IPS-20b (cell line): ENCODE measurements around the gene ACTC1.
"Not testable (repeated sequence)": the region's sequence is repeated elsewhere in the genome, so short reads cannot be mapped to it uniquely, and the experiment has no call there.

ENCODE experiments used
- H3K27ac ChIP-seq: one replicate; pipeline ENCODE4 v1.5.1; 2013; ENCODE audit warnings: low read length
- H3K27me3 ChIP-seq: 2 replicates; pipeline ENCODE4 v1.6.1; 2013; ENCODE audit warnings: mild to moderate bottlenecking, low read length, inconsistent platforms; ENCODE audit not compliant: insufficient read depth
- H3K36me3 ChIP-seq: 2 replicates; pipeline ENCODE4 v1.6.1; 2013; ENCODE audit warnings: low read depth, mild to moderate bottlenecking, inconsistent platforms, low read length, moderate library complexity; ENCODE audit not compliant: insufficient read depth
- H3K4me1 ChIP-seq: 2 replicates; pipeline ENCODE4 v1.6.1; 2013; ENCODE audit warnings: mild to moderate bottlenecking, control low read depth, inconsistent platforms, low read length, moderate library complexity; ENCODE audit not compliant: insufficient read depth
- H3K4me3 ChIP-seq: 2 replicates; pipeline ENCODE4 v1.5.1; 2013; ENCODE audit warnings: mild to moderate bottlenecking, low read length, inconsistent platforms
- H3K9ac ChIP-seq: 2 replicates; pipeline ENCODE4 v1.6.1; 2013; ENCODE audit warnings: low read depth, mild to moderate bottlenecking, inconsistent platforms, low read length, moderate library complexity
- H3K9me3 ChIP-seq: 2 replicates; pipeline ENCODE4 v1.6.1; 2013; ENCODE audit warnings: mild to moderate bottlenecking, low read depth, low read length, inconsistent platforms; ENCODE audit not compliant: insufficient read depth

The ACTC1 gene

GRCh38 chr15:34812369-34812768 is 17.0 kb upstream of the ACTC1 start:
- no peak overlapping the region for H3K4me3 ChIP-seq
- no peaks in the 10 kb centered on the region for H3K36me3 ChIP-seq
- H3K27me3 ChIP-seq, result no peaks in the 10 kb centered on the region
- H3K27ac ChIP-seq, result no peak overlapping the region
- no peak overlapping the region for H3K9ac ChIP-seq
- H3K9me3 ChIP-seq, result no peaks in the 10 kb centered on the region
- H3K4me1 ChIP-seq, result no peaks in the 10 kb centered on the region

DNA sequence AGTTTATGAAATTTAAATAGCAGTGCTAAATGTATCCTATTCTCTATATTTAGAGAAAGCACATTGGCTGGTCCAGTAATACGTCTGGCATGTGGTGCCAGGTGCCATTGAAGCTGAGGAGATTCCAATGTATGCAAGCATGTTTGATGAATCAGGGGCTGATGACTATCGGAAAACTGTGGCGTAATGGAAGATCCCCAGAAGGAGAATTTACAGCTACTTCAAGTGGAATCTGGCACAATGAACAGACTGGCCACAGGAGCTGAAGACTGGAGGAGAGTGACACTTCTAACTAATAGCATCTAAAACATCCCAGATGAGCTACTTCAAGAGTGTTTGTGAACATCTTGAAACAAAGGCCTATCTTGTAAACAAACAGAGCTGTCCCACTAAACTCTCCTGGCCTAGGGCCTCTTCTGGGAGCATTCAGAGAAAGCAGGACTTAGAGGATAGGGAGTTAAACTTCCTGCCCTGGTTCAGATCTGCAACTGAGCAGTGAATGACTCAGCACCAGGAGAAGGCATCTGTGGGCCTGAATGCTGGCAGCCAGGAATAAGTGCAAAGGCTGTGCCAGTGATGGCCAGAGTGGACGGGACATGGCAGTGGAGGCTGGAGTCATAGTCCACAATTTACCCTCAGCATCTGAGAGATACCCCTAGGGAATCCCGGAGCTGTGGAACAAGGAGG is 15.2 kb upstream of the ACTC1 start:
- no peak overlapping the region for H3K27ac ChIP-seq
- no peak overlapping the region for H3K9ac ChIP-seq
- H3K4me3 ChIP-seq, result no peak overlapping the region
- H3K9me3 ChIP-seq, result no peaks in the 10 kb centered on the region
- no peaks in the 10 kb centered on the region for H3K4me1 ChIP-seq
- no peaks in the 10 kb centered on the region for H3K36me3 ChIP-seq
- H3K27me3 ChIP-seq, result no peaks in the 10 kb centered on the region

- H3K9ac ChIP-seq, result no peak overlapping the region
- H3K27ac ChIP-seq, result no peak overlapping the region
These were observed 13.8 kb upstream of the ACTC1 start for GRCh38 chr15:34809186-34809585.

GRCh38 chr15:34808016-34808415 is 12.7 kb upstream of the ACTC1 start:
- H3K9me3 ChIP-seq, result no peaks in the 10 kb centered on the region
- no peaks in the 10 kb centered on the region for H3K27me3 ChIP-seq
- H3K27ac ChIP-seq, result no peak overlapping the region
- H3K36me3 ChIP-seq, result no peaks in the 10 kb centered on the region
- peaks cover under 1% of the 10 kb centered on the region; the same call in 1 of the 2 replicates for H3K4me1 ChIP-seq
- no peak overlapping the region for H3K9ac ChIP-seq
- H3K4me3 ChIP-seq, result no peak overlapping the region

More at GRCh38 chr15:34809186-34809585, 13.8 kb upstream of the ACTC1 start:
- H3K4me3 ChIP-seq, result no peak overlapping the region
- no peaks in the 10 kb centered on the region for H3K9me3 ChIP-seq
- no peaks in the 10 kb centered on the region for H3K36me3 ChIP-seq
- no peaks in the 10 kb centered on the region for H3K27me3 ChIP-seq
- no peaks in the 10 kb centered on the region for H3K4me1 ChIP-seq

DNA sequence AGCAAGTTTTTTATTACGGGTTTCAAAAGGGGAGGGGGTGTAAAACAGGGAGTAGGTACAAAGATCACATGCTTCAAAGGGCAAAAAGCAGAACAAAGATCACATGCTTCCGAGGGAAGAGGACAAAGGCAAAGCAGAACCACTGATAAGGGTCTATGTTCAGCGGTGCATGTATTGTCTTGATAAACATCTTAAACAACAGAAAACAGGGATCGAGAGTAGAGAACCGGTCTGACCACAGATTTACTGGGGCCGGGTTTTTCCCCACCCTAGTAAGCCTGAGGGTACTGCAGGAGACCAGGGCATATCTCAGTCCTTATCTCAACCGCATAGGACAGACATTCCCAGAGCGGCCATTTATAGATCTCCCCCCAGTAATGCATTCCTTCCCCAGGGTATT is 11.9 kb upstream of the ACTC1 start:
- H3K27me3 ChIP-seq, H3K36me3 ChIP-seq, H3K9ac ChIP-seq, H3K4me3 ChIP-seq, H3K4me1 ChIP-seq, H3K27ac ChIP-seq, H3K9me3 ChIP-seq: not testable (repeated sequence)

- H3K27ac ChIP-seq, result no peak overlapping the region
- H3K9me3 ChIP-seq, result no peaks in the 10 kb centered on the region
- peaks cover 7% of the 10 kb centered on the region for H3K4me1 ChIP-seq
- H3K4me3 ChIP-seq, result no peak overlapping the region
- H3K27me3 ChIP-seq, result no peaks in the 10 kb centered on the region
- H3K36me3 ChIP-seq, result no peaks in the 10 kb centered on the region
- H3K9ac ChIP-seq, result no peak overlapping the region
These were observed 9.4 kb upstream of the ACTC1 start for GRCh38 chr15:34804776-34805175.

GRCh38 chr15:34804113-34804512 is 8.8 kb upstream of the ACTC1 start:
- Histone ChIP-seq H3K27ac (no peak overlapping the region), H3K4me1 (peaks cover 14% of the 10 kb centered on the region), H3K9ac (no peak overlapping the region), H3K36me3 (no peaks in the 10 kb centered on the region), H3K27me3 (no peaks in the 10 kb centered on the region), H3K9me3 (no peaks in the 10 kb centered on the region), H3K4me3 (no peak overlapping the region)

DNA sequence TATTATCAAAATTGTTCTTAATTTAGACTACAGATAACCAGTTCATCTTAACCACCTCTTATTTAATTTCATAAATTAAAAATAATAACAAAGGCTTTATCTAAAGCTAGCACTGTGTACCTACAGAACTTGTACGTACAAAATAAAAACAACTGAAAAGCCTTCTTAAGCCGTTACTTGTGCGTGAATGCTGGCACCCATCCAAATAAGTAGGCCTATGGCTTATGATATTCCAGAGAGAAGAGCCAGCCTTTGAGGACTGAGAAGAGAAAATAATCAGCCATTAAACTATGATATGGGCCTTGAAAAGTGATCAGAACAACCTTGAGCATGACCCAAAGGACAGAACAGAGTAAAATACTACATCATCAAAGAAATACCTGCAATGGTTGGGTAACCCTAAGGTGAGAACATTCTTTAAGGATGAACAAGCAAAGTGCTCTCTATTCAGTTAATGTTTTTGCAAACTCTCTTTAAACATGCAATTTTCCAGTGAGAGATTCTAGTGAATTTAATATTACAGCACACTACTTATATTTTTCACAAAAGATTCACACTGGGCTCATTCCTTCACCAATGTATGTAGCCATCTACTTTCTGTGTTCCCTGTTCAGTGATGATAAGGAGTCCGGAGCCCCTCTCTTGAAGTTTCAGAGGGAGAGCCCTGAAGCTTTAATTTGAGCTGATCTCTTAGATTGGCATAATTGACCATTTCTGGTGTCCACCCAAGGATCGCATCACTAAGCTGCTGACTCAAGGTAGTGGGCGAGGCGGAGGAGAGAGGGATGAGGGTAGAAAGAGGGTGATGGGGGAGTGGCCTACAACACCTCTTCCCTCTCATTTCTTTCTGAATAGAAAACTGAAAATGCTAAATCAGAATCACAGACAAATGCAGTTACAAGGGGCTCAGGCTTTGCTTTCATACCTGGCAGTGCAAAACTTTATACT is 7.7 kb upstream of the ACTC1 start:
- H3K27ac ChIP-seq, result no peak overlapping the region
- no peaks in the 10 kb centered on the region for H3K27me3 ChIP-seq
- no peak overlapping the region for H3K9ac ChIP-seq
- H3K9me3 ChIP-seq, result no peaks in the 10 kb centered on the region
- no peak overlapping the region for H3K4me3 ChIP-seq
- H3K4me1 ChIP-seq, result peaks cover 17% of the 10 kb centered on the region
- H3K36me3 ChIP-seq, result no peaks in the 10 kb centered on the region

DNA sequence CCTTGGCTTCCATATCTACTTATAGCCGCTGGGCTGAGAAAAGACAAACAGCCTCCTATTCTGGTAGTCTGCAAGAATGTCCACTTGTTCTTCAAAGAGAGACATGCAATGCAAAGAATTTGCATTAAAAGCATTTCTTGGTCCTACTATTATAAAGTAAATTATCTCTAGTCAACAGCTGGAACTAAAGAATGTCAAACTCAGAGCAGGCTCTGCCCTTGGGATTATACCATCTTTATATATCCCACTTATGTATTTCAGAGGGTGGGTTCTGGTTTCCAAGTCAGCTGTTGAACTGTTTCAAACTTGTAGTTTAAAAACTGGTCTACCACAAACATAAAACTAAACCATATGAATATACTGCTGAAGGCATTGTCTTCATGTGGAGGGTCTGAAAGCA is 7.0 kb upstream of the ACTC1 start:
- H3K9ac ChIP-seq, result no peak overlapping the region
- H3K4me1 ChIP-seq, result peaks cover 17% of the 10 kb centered on the region
- no peaks in the 10 kb centered on the region for H3K9me3 ChIP-seq
- H3K4me3 ChIP-seq, result no peak overlapping the region
- no peak overlapping the region for H3K27ac ChIP-seq
- no peaks in the 10 kb centered on the region for H3K36me3 ChIP-seq
- H3K27me3 ChIP-seq, result no peaks in the 10 kb centered on the region; the same call in 1 of the 2 replicates

- H3K27ac ChIP-seq, result no peak overlapping the region
- H3K9ac ChIP-seq, result no peak overlapping the region
- no peak overlapping the region for H3K4me3 ChIP-seq
- peaks cover 28% of the 10 kb centered on the region for H3K27me3 ChIP-seq
- H3K36me3 ChIP-seq, result no peaks in the 10 kb centered on the region
- H3K4me1 ChIP-seq, result peaks cover 20% of the 10 kb centered on the region
- H3K9me3 ChIP-seq, result no peaks in the 10 kb centered on the region
These were observed 4.1 kb upstream of the ACTC1 start for GRCh38 chr15:34799149-34800101.

DNA sequence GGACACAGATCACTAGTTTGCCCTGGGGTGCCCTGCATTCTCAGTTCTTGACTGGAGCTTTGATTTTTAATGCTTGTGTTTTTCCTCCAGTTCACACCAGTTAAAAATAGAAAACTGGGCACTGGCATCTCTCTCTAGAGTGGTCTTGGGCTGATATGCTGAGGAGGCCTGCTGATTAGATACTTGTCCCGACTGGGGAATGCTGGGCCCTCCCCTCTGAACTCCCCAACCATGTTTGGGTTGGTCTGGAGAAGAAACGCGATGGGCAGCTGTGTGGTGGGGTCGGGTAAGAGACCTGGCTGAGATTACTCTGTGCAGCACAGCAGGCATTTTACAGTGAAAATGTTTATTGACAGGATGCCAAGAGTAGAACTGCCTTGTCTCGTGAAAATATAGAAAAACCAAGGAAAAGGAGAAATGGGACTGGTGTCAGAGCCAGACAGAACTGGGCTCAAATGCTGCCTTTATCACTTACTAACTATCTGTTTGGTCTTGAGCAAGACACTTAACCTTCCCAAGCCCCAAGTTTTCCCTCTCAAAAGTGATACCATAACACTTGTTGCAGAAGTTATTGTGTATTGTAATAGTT is 1.6 kb upstream of the ACTC1 start:
- no peak overlapping the region for H3K9ac ChIP-seq

More for the DNA sequence above, 1.6 kb upstream of the ACTC1 start:
- H3K36me3 ChIP-seq, result peaks cover 24% of the 10 kb centered on the region
- no peak overlapping the region for H3K27ac ChIP-seq
- no peak overlapping the region for H3K4me3 ChIP-seq
- H3K4me1 ChIP-seq, result peaks cover 14% of the 10 kb centered on the region
- peaks cover 37% of the 10 kb centered on the region for H3K27me3 ChIP-seq
- no peaks in the 10 kb centered on the region for H3K9me3 ChIP-seq
